Measurements from ENCODE around the gene ANAPC15.

GRCh38 chr11:72084076-72084475, 28.4 kb downstream of the ANAPC15 start:
- TF ChIP-seq CTCF (IDR thresholded peaks at IDR 0.05) (no peak), POLR2A (IDR thresholded peaks at IDR 0.05) (no peak)
